ENCODE data around the gene RAD1. TPM values are rescaled to one million over a fixed set of nuclear protein-coding genes. Genes with fewer than 3 reads are reported as not detected.

The RAD1 gene
- polyA plus RNA-seq, 3 donors = 8.5 to 9.6 (median 9.4) TPM

GRCh38 chr5:34929720-34930461 lies 14.6 kb upstream of the RAD1 start:
- intact Hi-C loops (cut with micrococcal nuclease) = loop anchor here (10.0 kb wide), 1 partner anchor 1485 kb away; the partner anchor contains the start of gene TARS1 (in 2 of the 2)

More at GRCh38 chr5:34929720-34930461, 14.6 kb upstream of the RAD1 start:
- Mint-ChIP-seq H3K27me3 (ENCODE audit: low read depth in 3 of 3) (peaks cover 0 to 2% (median 0%) of the 10 kb centered on the region in 3 donors), H3K4me3 (peak overlapping the region; percentile 96 to 98), H3K9me3 (no peaks in the 10 kb centered on the region), H3K27ac (peak overlapping the region; percentile 92 to 98 (median 98)), H3K4me1 (peaks cover 24% of the 10 kb centered on the region), H3K36me3 (peaks cover 23 to 27% of the 10 kb centered on the region in 2 donors)
- Histone ChIP-seq H3K27me3 (ENCODE audit: control insufficient read depth in 2 of 2, insufficient read depth in 2 of 2, low read length in 2 of 2) (no peaks in the 10 kb centered on the region), H3K4me1 (ENCODE audit: control insufficient read depth in 1 of 2, insufficient read depth in 2 of 2, low read length in 2 of 2) (peaks cover 16 to 21% of the 10 kb centered on the region in 2 donors), H2AFZ (ENCODE audit: insufficient read depth, low read depth, low read length, poor library complexity, severe bottlenecking) (peak overlapping the region; percentile 89), H4K20me1 (ENCODE audit: insufficient read depth, low read length) (no peaks in the 10 kb centered on the region), H3K79me2 (ENCODE audit: insufficient read depth, low read length) (peaks cover 47% of the 10 kb centered on the region), H3K4me2 (replicated peaks; ENCODE audit: extremely low read depth, low read length, poor library complexity, severe bottlenecking) (peak overlapping the region; percentile 73), H3K4me3 (replicated peaks in 1 of 3; ENCODE audit: low read depth in 2 of 3, low read length in 3 of 3) (peak overlapping the region; percentile 58 to 85 (median 85)), H3K36me3 (replicated peaks in 1 of 2; ENCODE audit: control insufficient read depth in 1 of 2, insufficient read depth in 2 of 2, low read length in 2 of 2) (peaks cover 20 to 34% of the 10 kb centered on the region in 2 donors), H3K9ac (ENCODE audit: insufficient read depth, low read length, poor library complexity, severe bottlenecking) (peak overlapping the region; percentile 78), H3K27ac (ENCODE audit: low read depth in 1 of 2, low read length in 2 of 2) (peak overlapping the region; percentile 85 to 88), H3K9me3 (replicated peaks in 1 of 2; ENCODE audit: control insufficient read depth in 1 of 2, insufficient read depth in 1 of 2, low read length in 2 of 2) (no peaks in the 10 kb centered on the region)
- DNase-seq = peak; percentile 61 to 82 (median 79)
- WGBS (ENCODE audit: insufficient coverage) = under 1% methylated on average over 61 of the region's 70 CpGs
- TF ChIP-seq CTCF (IDR thresholded peaks at IDR 0.05) = no peak
